Ovary (tissue), 3 donors: ENCODE measurements around the gene NOX5.

Experiments used
- CTCF ChIP-seq, 3 donors: fragments of 450-650 bp in 2 of 3; fragments of 200-600 bp in 1 of 3; IDR thresholded peaks; one replicate each; pipeline versions ENCODE4 v1.5.1 to v1.8.0; 2016 to 2022; ENCODE audit warnings: antibody characterized with exemption in 3 of 3, mild to moderate bottlenecking in 1 of 3
- POLR2A ChIP-seq: fragments of 450-650 bp; IDR thresholded peaks from one replicate; pipeline ENCODE4 v1.6.1; 2017; ENCODE audit warnings: antibody characterized with exemption, mild to moderate bottlenecking, moderate library complexity
- donor health status: DM: no; HTN: no; CAD: no.

GRCh38 chr15:69014454-69014853 lies at the start of gene NOX5:
- no peak for TF ChIP-seq CTCF (IDR thresholded peaks at IDR 0.05)
- TF ChIP-seq POLR2A = no peak
